HG03159 (cell line): ENCODE measurements around the gene STAG3.

Experiments
- ATAC-seq: cut with Tn5 transposase; IDR thresholded peaks from one replicate; pipeline ENCODE4 v1.9.1; 2021; ENCODE audit warnings: mild to moderate bottlenecking, moderate library complexity; ENCODE audit not compliant: unreplicated experiment

STAG3 gene

DNA sequence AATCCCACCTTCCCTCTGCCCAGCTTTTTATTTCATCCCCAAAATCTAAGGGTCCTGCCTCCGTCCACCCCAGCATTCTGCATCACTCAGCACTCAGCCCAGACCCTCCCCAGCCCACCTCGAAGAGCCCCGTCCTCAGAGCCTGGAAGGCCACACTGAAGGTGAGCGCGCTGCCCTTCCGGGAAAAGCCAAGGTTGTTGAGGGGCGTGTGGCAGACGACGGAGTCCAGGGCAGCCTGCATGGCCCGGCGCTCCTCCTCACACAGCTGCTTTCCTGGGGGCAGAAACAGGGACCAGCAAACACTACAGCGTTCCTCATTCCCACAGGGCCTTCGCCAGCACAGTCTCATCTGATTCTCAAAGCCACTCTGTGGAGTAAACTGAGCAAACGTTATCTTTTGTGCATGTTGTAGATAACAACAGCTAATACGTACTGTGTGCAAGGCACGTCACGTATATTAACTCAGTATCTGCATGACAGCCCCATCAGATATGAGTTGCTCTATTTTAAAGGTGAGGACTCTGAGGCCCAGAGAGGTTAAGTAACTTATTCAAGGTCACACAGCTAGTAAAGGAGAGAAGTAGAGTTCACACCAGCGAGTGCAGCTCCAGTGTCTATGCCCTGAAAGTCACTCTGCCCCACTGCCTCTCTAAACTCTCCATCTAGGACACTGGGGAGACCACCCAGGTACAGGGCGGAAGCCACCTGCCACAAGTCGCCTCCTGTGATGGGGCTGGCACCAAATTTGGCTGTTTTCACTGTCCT is 22.0 kb upstream of the STAG3 start:
- ATAC-seq = no peak

DNA sequence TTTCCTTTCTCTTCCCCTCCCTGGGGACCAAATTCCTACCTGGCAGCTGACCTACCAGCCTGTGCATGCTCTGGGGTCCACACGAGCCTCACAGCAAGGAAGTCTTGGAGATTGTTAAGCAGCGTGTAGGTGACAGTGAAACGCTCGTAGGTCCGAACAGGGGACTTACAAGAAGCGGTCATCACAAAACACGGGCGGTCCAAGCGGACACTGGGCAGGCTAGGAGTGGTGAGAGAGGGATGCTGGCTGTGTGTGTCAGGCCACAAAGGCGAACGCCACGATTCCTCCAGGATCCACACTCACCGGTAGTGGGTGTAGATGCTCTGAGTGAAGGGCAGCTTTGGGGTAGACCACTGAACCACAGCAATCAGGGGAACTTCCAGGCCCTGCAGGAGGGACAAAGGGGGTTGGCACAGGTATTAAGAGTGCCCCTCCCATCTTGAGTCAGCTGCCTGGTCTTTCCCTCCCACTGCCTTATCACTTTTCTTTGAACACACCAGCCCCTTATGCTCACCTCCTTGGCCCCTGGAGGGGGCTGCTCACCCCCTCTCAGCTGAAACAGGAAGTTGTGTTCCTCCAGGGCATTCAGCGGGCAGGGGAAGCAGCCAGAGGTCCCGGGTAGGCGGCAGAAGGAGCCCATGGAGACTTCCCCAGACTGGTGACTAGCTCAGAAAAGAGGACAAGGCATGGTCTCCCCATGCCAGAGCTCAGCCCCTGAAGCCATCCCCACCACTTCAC is 21.2 kb upstream of the STAG3 start:
- no peak for ATAC-seq

DNA sequence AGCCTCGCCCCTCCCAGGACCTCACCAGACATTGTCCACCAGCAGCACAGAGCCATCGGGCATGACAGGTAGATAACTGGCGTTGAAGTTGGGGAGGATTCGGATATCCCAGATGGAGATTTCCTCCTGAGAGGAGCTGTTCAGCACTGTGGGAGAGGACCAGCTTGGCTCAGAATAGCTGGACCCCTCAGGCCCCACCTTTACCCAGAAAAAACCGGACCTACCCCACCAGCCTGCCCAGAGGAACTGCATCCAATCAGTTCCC is 20.7 kb upstream of the STAG3 start:
- no peak for ATAC-seq

DNA sequence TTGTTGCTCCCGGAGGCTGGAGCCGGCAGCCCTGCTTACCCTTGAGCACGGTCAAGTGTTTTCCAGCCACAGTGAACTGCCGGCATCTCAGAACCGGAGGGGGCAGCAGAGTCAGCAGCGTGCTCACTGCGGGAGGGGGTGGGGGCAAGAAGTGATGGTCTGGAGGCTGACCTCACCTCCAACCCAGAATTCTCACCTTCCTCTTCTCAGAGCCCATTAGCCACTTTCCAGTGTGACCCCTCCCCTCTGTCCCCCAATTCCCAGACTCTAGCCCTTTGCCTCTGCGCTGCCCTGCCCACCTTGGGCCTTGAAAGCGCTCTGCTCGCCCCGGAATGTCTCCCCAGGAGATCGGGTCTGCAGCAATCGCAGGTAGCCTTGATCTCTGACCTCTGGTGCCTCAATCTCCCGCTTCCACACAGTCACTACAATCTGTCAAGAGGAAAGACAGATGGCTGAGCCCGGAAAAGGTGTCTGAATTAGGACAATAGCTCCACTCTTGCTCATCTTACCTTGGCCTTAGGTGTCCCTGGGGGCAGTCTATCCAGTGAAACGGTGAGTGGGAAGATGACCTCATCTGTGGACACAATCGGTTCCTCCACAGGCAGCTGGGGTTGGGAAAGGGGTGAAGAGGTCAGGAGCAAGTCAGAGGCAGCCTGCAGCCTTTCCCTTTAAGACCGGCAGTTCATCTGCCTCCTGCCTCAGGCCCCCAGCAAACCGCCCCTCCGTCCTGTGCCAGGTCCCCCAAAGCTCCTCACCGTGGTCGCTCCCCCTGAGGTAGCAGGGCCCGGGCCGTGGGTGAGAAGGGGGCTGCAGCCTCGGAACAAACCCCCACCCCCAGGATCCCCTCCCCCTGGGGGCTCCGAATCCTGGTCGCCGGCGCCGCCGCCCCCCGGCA is 20.1 kb upstream of the STAG3 start:
- peak; percentile 5 for ATAC-seq

DNA sequence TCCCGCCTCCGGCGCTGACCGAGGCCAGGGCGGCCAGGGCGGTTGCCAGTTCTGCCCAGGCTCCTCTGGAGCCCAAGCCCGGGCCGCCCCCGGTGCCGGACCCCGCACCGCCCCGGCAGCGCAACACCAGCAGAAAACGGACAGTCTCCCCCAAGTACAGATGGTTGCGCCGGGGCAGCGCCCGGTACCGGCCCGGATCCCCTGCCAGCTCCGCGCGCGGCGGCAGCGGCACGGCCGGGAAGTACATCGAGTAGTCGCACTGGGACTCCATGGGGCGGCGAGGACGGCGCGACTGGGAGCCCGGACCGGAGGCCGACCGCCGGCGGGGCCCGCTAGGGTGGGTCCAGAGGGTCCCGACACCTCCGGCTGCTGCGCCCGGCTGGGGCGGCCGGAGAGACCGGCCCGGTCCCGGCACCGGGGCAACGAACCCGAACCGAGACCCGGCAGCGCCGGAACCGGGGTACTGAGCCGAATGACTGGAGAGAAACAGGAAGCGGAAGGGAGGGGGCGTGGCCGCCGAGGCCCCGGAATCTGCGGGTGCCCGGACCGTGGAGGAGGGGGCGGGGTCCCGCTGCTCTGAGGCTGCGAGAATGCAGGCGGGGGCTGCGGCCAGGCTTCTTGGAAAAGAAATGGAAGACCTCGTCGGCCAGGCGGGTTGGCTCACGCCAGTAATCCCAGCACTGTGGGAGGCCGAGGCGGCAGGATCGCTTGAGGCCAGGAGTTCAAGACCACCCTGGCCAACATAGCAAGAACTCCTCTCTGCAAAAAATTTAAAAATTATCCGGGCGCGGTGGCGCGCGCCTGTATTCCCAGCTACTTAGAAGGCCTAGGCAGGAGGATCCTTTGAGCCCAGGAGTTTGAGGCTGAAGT is 19.3 kb upstream of the STAG3 start, which contains the start of gene TRAPPC14:
Gene TRAPPC14, minus strand, starts transcription at position 495 of the 870 bp plus-strand sequence. Its CDS starts 224 bp downstream, at position 271.
- ATAC-seq = peak; percentile 74

DNA sequence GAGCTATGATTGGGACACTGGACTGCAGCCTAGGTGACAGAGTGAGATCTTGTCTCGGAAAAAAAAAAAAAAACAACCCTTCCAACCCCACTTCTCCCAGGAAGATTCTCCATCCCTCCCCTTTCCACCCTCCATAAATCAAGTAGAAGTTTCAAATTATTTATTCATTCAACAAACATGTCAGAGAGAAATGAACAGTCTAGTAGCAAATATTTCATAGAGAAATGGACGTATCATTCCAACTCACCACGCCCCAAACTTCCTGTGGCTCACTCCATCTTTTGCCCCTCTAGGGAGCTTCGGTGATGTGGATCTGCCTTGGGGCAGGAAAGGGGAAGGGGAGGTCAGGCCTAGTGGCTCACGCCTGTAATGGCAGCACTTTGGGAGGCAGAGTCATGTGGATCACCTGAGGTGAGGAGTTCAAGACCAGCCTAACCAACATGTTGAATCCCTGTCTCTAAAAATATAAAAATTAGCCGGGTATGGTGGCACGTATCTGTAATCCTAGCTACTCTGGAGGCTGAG is 18.6 kb upstream of the STAG3 start:
- no peak for ATAC-seq

DNA sequence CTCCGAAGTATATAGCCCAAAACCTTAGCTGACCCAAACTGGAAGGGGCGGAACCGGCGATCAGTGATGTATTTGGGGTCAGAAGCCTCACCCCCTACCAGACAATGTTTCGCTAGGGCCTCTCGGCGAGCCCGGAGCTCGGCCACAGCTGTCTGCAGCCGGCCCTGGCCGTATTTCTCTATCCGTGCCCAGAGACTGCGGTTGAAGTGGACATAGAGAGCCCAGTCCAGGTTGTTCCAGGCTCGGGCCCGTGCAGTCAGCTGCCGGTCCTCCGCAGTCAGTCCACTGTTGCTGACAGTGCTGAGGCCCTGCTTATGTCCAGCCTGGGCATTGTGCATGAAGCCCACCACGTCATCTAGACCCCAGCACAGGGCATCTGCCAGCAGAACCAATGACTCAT is 17.7 kb upstream of the STAG3 start:
- no peak for ATAC-seq

DNA sequence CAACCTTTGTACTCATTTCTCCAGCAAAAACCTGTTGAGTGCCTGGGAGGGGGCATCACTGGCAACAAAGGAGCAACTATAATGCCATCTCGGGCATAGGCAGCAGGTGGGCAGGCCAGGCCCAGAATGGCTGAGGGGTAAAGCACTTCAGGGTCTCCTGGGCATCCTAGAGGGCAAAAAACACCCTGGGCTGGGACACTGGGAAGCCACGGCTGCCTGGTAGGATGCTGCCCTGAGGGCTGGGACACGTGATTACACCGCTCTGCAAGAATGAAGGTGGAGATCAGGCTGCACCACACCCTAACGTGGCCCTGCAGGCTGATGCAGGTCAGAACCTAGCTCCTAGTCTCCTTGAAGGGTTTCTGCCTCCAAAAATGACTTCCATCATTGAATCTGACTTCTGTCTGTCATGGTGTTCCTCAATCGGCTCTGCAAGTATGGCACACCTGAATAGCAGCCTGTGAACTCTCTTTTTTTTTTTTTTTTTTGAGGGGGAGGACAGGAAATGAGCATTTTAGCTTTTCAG is 14.6 kb upstream of the STAG3 start:
- no peak for ATAC-seq

DNA sequence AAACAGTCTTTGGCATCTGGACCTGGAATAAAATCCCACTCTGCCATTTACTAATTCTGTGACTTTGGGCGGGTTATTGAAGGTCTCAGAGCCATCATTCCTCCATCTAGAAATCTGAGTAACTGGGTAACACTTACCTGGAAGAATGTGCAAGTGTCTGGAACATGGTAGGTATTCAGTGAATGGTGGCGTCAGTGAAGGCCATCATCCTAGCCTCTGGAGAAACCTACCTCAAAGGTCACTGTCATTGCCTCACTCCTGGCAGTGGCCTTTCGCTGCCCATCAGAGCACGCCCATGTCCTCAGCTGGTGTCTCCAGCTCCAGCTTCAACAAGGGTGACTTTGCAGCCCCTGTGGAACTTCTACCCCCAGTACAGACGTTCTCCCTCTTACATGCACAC is 13.8 kb upstream of the STAG3 start:
- no peak for ATAC-seq

DNA sequence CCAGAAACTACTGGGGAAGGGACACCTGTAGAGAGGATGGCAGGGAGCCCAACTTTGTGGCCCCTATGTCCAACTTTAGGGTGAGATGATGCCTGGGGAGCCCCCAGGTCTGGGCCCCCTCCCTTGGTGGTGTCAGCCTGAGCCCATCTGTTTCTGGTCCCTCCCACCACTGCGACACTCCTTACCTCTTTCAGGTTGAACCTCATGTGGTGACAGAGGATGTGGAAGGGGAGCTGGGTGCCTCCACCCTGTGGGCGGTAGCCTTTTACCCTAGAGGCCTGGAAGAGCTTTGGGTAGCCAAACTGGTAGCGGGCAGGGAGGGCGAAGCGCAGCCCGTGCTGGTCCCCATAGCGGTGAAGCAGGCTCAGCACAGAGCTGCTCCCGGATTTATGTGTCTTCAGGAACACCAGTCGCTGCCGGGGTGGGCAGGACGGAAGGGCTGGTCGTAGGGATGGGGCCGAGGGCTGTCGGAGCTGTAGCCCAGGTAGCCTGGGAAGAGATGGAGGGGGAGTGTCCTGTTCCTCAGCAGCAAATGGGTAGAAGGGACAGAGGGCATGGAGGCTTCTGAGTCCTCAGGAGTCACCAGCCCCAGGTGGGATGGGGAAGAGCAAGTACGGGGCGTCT is 11.3 kb upstream of the STAG3 start:
- no peak for ATAC-seq

DNA sequence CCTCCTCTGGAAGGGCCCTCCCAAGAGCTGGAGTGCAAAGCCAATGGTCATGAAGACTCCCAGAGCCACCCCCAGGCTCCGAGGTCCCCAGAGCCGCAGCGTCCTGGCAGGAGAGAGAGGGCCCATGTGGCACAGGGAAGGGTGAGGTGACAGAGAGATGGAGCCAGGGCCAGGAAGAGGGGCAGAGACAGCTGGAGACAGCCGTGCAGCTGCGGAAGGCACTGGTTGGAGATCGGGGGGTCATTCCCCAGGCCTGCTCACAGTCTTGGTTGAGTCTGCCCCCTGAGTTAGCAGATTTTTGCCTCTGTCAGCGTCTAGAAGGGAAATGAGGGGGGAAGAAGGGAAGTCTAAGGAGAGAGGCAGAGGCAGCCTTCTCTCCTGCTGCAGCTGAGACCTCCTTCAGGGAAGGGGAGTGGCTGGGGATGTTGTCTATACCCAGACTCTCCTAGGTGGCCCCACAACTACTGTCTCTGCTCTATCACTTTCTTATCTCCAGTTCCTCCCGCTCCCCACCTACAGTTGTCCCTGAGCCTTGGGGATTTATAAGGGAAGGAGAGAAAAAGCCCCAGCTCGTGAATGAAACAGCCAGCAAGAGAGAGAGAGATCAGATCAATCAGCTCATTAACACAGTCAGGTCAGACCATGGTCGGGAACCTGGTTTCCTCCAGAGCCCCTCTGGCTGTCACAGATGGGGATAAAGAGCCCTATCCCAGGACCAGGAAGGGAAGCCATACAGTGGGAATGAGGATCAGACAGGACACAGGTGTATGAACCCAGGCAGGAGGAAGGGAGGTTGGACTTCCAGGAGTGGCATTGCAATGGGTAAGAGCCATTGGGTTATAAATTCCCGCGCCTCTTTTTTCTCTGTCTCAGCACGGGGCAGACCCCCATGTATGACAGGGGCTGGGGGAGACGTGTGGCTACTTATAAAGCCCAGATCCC is 10.5 kb upstream of the STAG3 start:
- no peak for ATAC-seq

DNA sequence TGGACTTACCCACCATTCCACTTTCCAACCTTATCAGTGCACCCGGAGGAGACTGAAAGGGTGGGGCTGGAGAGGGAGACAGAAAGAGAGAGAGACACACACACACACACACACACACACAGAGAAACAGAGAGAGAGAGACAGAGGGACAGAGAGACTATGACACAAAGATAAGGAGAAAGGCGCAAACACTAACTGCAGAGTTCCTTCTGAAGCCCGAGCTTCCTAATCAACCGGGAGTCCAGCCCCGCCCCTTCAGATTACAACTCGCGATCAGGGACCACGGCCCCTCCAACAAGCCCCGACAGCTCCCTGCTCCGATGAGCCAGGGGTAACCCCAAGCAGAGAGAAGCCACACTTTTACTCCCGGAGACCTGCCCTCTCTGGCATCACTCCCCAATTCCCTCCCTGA is 9.8 kb upstream of the STAG3 start:
- ATAC-seq = no peak

DNA sequence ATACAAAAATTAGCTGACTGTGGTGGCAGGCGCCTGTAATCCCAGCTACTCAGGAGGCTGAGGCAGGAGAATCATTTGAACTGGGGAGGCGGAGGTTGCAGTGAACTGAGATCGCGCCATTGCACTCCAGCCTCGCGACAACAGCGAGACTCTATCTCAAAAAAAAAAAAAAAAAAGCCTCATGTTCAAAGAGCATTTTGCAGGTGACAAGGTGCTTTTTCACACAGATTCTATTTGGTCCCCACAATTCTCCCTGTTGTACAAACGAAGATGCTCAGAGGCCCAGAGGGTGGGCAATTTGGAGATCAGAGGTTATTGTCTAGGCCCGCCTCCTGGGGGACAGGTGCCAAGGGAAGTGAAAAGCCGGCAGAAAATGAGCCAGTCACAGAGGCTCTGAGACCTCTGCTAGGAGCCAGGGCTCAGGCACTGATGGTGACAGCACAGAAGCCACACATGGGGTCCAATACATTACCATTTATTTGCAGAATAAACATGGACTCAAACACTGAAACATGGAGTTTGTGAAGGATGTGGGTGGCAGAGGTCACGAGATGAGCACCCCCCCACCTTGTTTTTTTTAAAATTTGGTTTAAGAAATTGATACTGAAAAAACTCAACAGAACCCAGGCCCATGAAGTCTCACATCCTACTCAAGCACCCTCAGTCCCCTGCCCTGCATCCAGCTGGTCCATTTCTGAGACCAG is 8.4 kb upstream of the STAG3 start:
- no peak for ATAC-seq

DNA sequence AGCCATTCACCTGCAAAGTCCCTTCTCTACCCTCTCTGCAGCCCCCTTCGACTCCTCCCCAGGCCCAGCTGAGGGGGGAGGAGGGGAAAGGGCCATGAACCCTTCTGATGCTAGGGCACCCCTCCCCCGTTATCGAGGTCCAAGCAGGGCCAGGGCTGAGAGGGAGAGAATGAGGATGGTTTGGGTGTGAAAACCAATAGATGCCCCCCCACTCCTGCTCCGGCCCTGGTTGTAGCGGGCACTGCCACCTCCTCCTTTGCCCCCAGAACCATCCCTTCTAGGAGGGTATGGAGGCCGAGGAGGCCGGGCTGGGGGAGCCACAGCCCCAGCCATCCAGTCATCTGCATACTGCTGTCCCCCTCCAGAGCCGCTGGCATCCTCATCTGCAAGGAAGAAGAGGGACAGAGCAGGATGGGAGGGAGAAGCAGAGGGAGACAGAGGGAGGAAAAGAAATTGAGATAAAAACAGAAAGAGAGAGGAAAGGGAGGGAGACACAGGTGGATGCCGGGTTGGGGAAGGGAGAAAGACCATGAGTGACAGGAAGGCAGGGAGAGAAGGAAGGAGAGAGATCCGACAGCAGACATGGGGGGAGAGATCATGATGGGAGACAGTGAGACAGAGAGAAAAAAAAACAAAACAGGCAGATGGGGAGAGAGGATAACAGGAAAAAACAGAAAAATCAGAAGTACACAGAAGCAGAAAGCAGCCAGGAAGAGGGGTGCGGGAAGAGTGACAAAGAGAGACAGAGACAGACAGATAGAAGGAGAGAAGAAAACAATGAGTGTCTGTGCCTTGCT is 7.4 kb upstream of the STAG3 start:
- ATAC-seq = no peak

DNA sequence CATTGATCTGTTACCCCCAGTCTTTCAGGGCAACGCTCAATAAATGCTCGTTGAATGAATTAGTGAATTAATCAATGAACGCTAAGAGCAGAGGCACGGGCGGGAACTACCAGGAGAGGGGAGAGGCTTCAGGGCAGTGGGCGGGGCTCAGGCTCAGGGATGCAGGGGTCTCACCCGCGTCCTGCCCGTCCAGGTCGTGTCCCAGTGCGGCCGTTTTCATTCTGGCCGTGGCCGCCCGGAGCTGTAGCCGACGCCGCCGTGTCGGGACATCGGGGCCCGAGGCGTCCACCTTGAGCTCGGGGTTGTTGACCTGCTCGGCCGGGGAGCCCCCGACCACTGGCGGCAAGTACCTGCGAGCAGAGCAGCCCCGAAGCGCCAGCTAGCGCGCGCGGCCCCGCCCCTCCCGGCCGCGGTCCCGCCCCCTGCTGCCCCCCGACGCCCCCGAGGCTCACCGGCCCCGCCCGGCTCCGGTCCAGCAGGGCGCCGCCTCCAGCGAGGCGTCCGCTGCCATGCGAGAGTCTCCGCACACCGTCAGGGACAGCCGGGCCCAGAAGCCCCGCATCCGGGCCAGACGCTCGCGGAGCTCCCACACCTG is 6.5 kb upstream of the STAG3 start:
- no peak for ATAC-seq

DNA sequence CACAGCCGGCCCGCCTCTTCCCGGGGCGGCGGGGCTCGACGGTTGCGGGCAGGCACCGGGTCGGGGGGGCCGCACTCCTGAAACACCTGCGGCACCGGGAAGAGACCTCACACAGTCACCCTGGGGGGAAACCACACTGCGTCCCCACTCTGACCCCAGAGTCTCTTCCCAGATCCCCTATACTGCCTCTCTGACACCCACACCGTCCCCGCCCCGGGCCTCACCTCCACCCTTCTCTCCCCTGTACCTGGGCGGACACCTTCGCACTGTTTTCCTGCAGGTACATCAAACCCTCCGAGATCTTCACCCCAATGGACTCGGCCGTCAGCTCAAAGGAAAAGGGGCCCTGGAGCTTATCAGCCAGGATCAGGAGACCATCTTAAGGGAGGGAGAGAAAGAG is 5.9 kb upstream of the STAG3 start:
- no peak for ATAC-seq
